Measurements from ENCODE around the gene NAV3.

Gene NAV3

GRCh38 chr12:77830583-77831351 is at the start of gene NAV3:
Gene NAV3, plus strand, starts transcription at chr12:77830894. Its CDS starts 568 bp downstream, at chr12:77831462.
- no peak for DNase-seq

- no peak for DNase-seq
These were observed 48.7 kb upstream of the NAV3 start for GRCh38 chr12:77782034-77782433.

- no peak for DNase-seq
These were observed 47.9 kb upstream of the NAV3 start for GRCh38 chr12:77782766-77783165.

- no peak for DNase-seq
These were observed 45.5 kb upstream of the NAV3 start for GRCh38 chr12:77785211-77785610.

- DNase-seq: no peak
These were observed 44.0 kb upstream of the NAV3 start for GRCh38 chr12:77786675-77787074.

- no peak for DNase-seq
These were observed 42.2 kb upstream of the NAV3 start for GRCh38 chr12:77788231-77789168.

GRCh38 chr12:77795699-77796098 is 35.0 kb upstream of the NAV3 start:
- no peak for DNase-seq

- no peak for DNase-seq
These were observed 33.9 kb upstream of the NAV3 start for GRCh38 chr12:77796775-77797174.

GRCh38 chr12:77800501-77800900 is 30.2 kb upstream of the NAV3 start:
- no peak for DNase-seq

GRCh38 chr12:77808534-77808933 is 22.2 kb upstream of the NAV3 start:
- DNase-seq: no peak

GRCh38 chr12:77813558-77813957 is 17.1 kb upstream of the NAV3 start:
- DNase-seq: no peak

GRCh38 chr12:77814386-77814785 is 16.3 kb upstream of the NAV3 start:
- no peak for DNase-seq

- no peak for DNase-seq
These were observed 14.5 kb upstream of the NAV3 start for GRCh38 chr12:77816196-77816595.

- no peak for DNase-seq
These were observed 13.4 kb upstream of the NAV3 start for GRCh38 chr12:77817276-77817675.

GRCh38 chr12:77818351-77818750 is 12.3 kb upstream of the NAV3 start:
- no peak for DNase-seq

- DNase-seq: no peak
These were observed 8.9 kb upstream of the NAV3 start for GRCh38 chr12:77821699-77822203.

GRCh38 chr12:77833329-77833728 is 2.6 kb downstream of the NAV3 start:
- no peak for DNase-seq

- DNase-seq: no peak
These were observed 3.9 kb downstream of the NAV3 start for GRCh38 chr12:77834618-77835017.

GRCh38 chr12:77835969-77836368 is 5.3 kb downstream of the NAV3 start:
- DNase-seq: no peak

- DNase-seq: no peak
These were observed 7.2 kb downstream of the NAV3 start for GRCh38 chr12:77837876-77838291.

- DNase-seq: no peak
These were observed 10.8 kb downstream of the NAV3 start for GRCh38 chr12:77841521-77841920.

GRCh38 chr12:77842430-77842829 is 11.7 kb downstream of the NAV3 start:
- DNase-seq: no peak

GRCh38 chr12:77845831-77846230 is 15.1 kb downstream of the NAV3 start:
- no peak for DNase-seq

GRCh38 chr12:77847060-77847541 is 16.4 kb downstream of the NAV3 start:
- DNase-seq: no peak
